WTC11 (cell line): ENCODE data around the gene EPHA6. TPM values are rescaled to one million over a fixed set of nuclear protein-coding genes. Genes with fewer than 3 reads are reported as not detected.

Source experiments
- ATAC-seq: fragments of 200-7000 bp; cut with Tn5 transposase; 2 replicates; pipeline ENCODE4 v1.10.0; 2021; ENCODE audit warnings: mild to moderate bottlenecking, moderate library complexity
- CTCF ChIA-PET: fragments of 300-600 bp; sonication (Branson Sonifier 250); formaldehyde crosslinking; loops from one replicate; lab custom pipeline; 2021; ENCODE audit warnings: antibody characterized with exemption; lab: Charles Lee
- POLR2A ChIA-PET: fragments of 350-600 bp; sonication (Branson Sonifier 250); formaldehyde crosslinking; loops from one replicate; lab custom pipeline; 2021; ENCODE audit warnings: antibody characterized with exemption; lab: Charles Lee
- DNase-seq: peaks from one replicate; pipeline ENCODE4 v3.0.0; 2021; ENCODE audit warnings: low spot score
- H3K27ac Mint-ChIP-seq: 2 replicates; pipeline ENCODE4 v1.8.0; 2021; ENCODE audit warnings: mixed read lengths
- H3K27me3 Mint-ChIP-seq: 2 replicates; pipeline ENCODE4 v1.8.0; 2021; ENCODE audit warnings: low read depth, mild to moderate bottlenecking, moderate library complexity, mixed read lengths
- H3K36me3 Mint-ChIP-seq: 2 replicates; pipeline ENCODE4 v1.8.0; 2021; ENCODE audit warnings: mixed read lengths
- H3K4me1 Mint-ChIP-seq: 2 replicates; pipeline ENCODE4 v1.8.0; 2022; ENCODE audit warnings: mixed read lengths
- H3K4me3 Mint-ChIP-seq: 2 replicates; pipeline ENCODE4 v1.8.0; 2021; ENCODE audit warnings: mild to moderate bottlenecking, moderate library complexity, mixed read lengths
- H3K9me3 Mint-ChIP-seq: 2 replicates; pipeline ENCODE4 v1.8.0; 2021; ENCODE audit warnings: mixed read lengths
- ELF4 ChIP-seq: sonication (generic); formaldehyde crosslinking; IDR thresholded peaks from 2 replicates; pipeline ENCODE4 v1.8.1; 2022; ENCODE audit warnings: low read depth, mild to moderate bottlenecking, moderate library complexity, missing genetic modification reagents
- IRF2 ChIP-seq: sonication (generic); formaldehyde crosslinking; IDR thresholded peaks from 2 replicates; pipeline ENCODE4 v1.8.0; 2022; ENCODE audit warnings: low read depth, missing genetic modification reagents, borderline replicate concordance
- MXD4 ChIP-seq: fragments of 250-450 bp; sonication (Bioruptor Pico); IDR thresholded peaks from 2 replicates; pipeline ENCODE4 v1.8.0; 2021; ENCODE audit warnings: mild to moderate bottlenecking, moderate library complexity, borderline replicate concordance
- MYBL2 ChIP-seq: sonication (generic); formaldehyde crosslinking; IDR thresholded peaks from 2 replicates; pipeline ENCODE4 v1.8.1; 2023; ENCODE audit warnings: mild to moderate bottlenecking, moderate library complexity, missing genetic modification reagents
- NFATC4 ChIP-seq: fragments of 250-450 bp; sonication (Bioruptor Pico); IDR thresholded peaks from 2 replicates; pipeline ENCODE4 v1.9.0; 2021; ENCODE audit warnings: mild to moderate bottlenecking
- SMAD4 ChIP-seq: sonication (generic); formaldehyde crosslinking; IDR thresholded peaks from 2 replicates; pipeline ENCODE4 v1.8.0; 2022; ENCODE audit warnings: mild to moderate bottlenecking, missing genetic modification reagents
- SP1 ChIP-seq: sonication (generic); formaldehyde crosslinking; conservative IDR thresholded peaks from 2 replicates; pipeline ENCODE4 v1.8.1; 2022; ENCODE audit warnings: missing genetic modification reagents
- TEAD1 ChIP-seq: sonication (generic); formaldehyde crosslinking; IDR thresholded peaks from 2 replicates; pipeline ENCODE4 v1.8.0; 2022; ENCODE audit warnings: mild to moderate bottlenecking, missing genetic modification reagents
- ZBTB21 ChIP-seq: sonication (generic); formaldehyde crosslinking; IDR thresholded peaks from 2 replicates; pipeline ENCODE4 v1.8.1; 2023; ENCODE audit warnings: mild to moderate bottlenecking, missing genetic modification reagents, borderline replicate concordance
- ZNF263 ChIP-seq: sonication (generic); formaldehyde crosslinking; IDR thresholded peaks from 2 replicates; pipeline ENCODE4 v1.8.1; 2022; ENCODE audit warnings: low read depth, mild to moderate bottlenecking, moderate library complexity, missing genetic modification reagents
- ZNF396 ChIP-seq: fragments of 250-450 bp; sonication (Bioruptor Pico); IDR thresholded peaks from 2 replicates; pipeline ENCODE4 v1.8.0; 2021; ENCODE audit warnings: mild to moderate bottlenecking, moderate library complexity, borderline replicate concordance
- ZNF416 ChIP-seq: fragments of 250-450 bp; sonication (Bioruptor Pico); IDR thresholded peaks from 2 replicates; pipeline ENCODE4 v1.9.0; 2021; ENCODE audit warnings: mild to moderate bottlenecking, inconsistent platforms
- total RNA-seq: library from RNA; stranded (reverse); gene quantifications from 3 replicates; pipeline ENCODE4 v1.2.3, GENCODE V29; 2021
- TF ChIP-seq, protein P1 (sequence below): sonication (generic); formaldehyde crosslinking; IDR thresholded peaks from 2 replicates; pipeline ENCODE4 v1.8.0; 2022; ENCODE audit warnings: mild to moderate bottlenecking, missing genetic modification reagents
- TF ChIP-seq, protein P2 (sequence below): fragments of 250-450 bp; sonication (Bioruptor Pico); conservative IDR thresholded peaks from 2 replicates; pipeline ENCODE4 v1.9.0; 2021; ENCODE audit warnings: mild to moderate bottlenecking
- TF ChIP-seq, protein P3 (sequence below): sonication (generic); formaldehyde crosslinking; IDR thresholded peaks from 2 replicates; pipeline ENCODE4 v1.8.1; 2023; ENCODE audit warnings: mild to moderate bottlenecking, missing genetic modification reagents
- TF ChIP-seq, protein P4 (sequence below): fragments of 200-600 bp; IDR thresholded peaks from 2 replicates; pipeline ENCODE4 v1.8.0; 2022; ENCODE audit warnings: antibody characterized with exemption
- TF ChIP-seq, protein P5 (sequence below): sonication (generic); formaldehyde crosslinking; conservative IDR thresholded peaks from 2 replicates; pipeline ENCODE4 v1.8.1; 2023; ENCODE audit warnings: mild to moderate bottlenecking, low read depth, missing genetic modification reagents, moderate library complexity
- TF ChIP-seq, protein P6 (sequence below): sonication (generic); formaldehyde crosslinking; IDR thresholded peaks from 2 replicates; pipeline ENCODE4 v1.8.0; 2022; ENCODE audit warnings: missing genetic modification reagents

EPHA6 gene
- total RNA-seq, 1 experiment from 2014 or later: 2.1 TPM

DNA sequence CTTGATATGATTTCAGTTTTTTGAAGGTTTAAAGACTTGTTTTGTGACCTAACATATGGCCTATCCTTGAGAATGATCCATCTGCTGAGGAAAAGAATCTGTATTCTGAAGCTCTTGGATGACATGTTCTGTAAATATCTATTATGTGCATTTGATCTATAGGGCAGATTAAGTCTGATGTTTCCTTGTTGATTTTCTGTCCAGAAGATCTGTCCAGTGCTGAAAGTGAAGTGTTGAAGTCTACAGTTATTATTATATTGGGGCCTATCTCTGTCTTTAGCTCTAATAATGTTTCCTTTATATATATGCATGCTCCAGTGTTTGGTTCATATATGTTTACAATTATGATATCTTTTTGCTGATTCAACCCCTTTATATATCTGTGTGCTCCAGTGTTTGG lies 362.8 kb downstream of the EPHA6 start:
- H3K9me3 Mint-ChIP-seq: peaks cover 64% of the 10 kb centered on the region
- no peaks in the 10 kb centered on the region for H3K4me1 Mint-ChIP-seq
- no peak for ATAC-seq
- ChIA-PET POLR2A (no interaction called here), CTCF (no interaction called here)
- no peaks in the 10 kb centered on the region for H3K27me3 Mint-ChIP-seq
- H3K4me3 Mint-ChIP-seq: no peak overlapping the region
- TF ChIP-seq, protein P1, sequence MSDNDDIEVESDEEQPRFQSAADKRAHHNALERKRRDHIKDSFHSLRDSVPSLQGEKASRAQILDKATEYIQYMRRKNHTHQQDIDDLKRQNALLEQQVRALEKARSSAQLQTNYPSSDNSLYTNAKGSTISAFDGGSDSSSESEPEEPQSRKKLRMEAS (CRISPR knock-in tag): no peak
- TF ChIP-seq SMAD4 (no peak), ZNF396 (CRISPR knock-in tag) (no peak), ELF4 (CRISPR knock-in tag) (no peak), ZNF263 (CRISPR knock-in tag) (no peak), TEAD1 (no peak), NFATC4 (CRISPR knock-in tag) (no peak), MYBL2 (CRISPR knock-in tag) (no peak), ZNF416 (CRISPR knock-in tag) (no peak)
- TF ChIP-seq, protein P2, sequence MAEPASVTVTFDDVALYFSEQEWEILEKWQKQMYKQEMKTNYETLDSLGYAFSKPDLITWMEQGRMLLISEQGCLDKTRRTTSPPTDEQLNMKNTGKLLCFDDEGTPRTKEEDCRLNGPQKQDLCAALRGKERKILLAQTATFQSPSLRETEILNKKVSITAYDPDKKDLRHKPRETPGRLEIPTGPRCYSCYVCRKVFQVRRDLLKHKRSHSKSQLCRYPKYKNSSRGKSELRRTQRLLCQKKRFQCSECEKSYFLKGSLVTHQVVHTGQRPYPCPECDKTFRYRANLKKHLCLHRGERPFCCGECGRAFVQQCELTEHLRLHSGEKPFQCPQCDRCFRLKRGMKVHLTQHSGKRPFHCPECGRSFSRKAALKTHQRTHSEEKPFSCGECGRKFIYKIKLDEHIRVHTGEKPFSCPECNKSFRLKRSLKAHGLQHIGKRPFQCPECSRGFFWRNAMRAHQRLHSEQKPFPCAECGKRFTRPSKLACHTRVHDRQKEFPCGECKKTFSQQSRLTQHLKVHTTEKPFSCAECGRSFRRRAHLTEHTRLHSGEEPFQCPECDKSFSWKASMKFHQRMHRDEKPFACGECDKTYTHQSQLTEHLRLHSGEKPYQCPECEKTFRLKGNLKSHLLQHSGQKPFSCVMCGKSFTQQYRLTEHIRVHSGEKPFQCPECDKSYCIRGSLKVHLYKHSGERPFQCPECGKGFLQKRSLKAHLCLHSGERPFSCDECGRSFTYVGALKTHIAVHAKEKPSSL: no peak
- TF ChIP-seq, protein P3, sequence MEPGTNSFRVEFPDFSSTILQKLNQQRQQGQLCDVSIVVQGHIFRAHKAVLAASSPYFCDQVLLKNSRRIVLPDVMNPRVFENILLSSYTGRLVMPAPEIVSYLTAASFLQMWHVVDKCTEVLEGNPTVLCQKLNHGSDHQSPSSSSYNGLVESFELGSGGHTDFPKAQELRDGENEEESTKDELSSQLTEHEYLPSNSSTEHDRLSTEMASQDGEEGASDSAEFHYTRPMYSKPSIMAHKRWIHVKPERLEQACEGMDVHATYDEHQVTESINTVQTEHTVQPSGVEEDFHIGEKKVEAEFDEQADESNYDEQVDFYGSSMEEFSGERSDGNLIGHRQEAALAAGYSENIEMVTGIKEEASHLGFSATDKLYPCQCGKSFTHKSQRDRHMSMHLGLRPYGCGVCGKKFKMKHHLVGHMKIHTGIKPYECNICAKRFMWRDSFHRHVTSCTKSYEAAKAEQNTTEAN (CRISPR knock-in tag): no peak
- TF ChIP-seq, protein P4, sequence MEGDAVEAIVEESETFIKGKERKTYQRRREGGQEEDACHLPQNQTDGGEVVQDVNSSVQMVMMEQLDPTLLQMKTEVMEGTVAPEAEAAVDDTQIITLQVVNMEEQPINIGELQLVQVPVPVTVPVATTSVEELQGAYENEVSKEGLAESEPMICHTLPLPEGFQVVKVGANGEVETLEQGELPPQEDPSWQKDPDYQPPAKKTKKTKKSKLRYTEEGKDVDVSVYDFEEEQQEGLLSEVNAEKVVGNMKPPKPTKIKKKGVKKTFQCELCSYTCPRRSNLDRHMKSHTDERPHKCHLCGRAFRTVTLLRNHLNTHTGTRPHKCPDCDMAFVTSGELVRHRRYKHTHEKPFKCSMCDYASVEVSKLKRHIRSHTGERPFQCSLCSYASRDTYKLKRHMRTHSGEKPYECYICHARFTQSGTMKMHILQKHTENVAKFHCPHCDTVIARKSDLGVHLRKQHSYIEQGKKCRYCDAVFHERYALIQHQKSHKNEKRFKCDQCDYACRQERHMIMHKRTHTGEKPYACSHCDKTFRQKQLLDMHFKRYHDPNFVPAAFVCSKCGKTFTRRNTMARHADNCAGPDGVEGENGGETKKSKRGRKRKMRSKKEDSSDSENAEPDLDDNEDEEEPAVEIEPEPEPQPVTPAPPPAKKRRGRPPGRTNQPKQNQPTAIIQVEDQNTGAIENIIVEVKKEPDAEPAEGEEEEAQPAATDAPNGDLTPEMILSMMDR: no peak
- no peak overlapping the region for H3K27ac Mint-ChIP-seq
- no peak for DNase-seq
- peaks cover 23% of the 10 kb centered on the region for H3K36me3 Mint-ChIP-seq

DNA sequence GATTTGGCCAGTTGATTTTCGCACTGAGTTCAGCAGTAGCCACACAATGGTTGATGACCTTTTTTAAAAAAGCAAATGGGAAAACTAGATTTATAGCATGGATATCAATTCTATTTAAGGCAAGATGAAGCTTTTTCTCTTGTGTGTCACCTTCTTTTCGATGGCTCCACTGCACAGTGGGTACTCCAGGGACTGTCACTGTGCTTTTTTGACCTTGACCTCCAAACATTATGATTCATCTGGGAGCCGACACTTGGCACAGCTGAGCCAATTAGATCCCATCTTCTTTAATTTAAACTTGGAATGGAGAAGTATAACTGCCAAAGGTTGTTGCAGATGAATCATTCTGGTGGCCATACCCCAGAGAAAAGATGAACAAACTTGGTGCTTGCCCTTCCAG lies 367.3 kb downstream of the EPHA6 start:
- Mint-ChIP-seq H3K4me3 (no peak overlapping the region), H3K4me1 (no peaks in the 10 kb centered on the region), H3K36me3 (peaks cover 23% of the 10 kb centered on the region), H3K27me3 (no peaks in the 10 kb centered on the region), H3K27ac (no peak overlapping the region), H3K9me3 (peaks cover 40% of the 10 kb centered on the region)
- no peak for DNase-seq
- CTCF ChIA-PET: no interaction called here
- POLR2A ChIA-PET: no interaction called here
- no peak for ATAC-seq
- TF ChIP-seq, protein P5, sequence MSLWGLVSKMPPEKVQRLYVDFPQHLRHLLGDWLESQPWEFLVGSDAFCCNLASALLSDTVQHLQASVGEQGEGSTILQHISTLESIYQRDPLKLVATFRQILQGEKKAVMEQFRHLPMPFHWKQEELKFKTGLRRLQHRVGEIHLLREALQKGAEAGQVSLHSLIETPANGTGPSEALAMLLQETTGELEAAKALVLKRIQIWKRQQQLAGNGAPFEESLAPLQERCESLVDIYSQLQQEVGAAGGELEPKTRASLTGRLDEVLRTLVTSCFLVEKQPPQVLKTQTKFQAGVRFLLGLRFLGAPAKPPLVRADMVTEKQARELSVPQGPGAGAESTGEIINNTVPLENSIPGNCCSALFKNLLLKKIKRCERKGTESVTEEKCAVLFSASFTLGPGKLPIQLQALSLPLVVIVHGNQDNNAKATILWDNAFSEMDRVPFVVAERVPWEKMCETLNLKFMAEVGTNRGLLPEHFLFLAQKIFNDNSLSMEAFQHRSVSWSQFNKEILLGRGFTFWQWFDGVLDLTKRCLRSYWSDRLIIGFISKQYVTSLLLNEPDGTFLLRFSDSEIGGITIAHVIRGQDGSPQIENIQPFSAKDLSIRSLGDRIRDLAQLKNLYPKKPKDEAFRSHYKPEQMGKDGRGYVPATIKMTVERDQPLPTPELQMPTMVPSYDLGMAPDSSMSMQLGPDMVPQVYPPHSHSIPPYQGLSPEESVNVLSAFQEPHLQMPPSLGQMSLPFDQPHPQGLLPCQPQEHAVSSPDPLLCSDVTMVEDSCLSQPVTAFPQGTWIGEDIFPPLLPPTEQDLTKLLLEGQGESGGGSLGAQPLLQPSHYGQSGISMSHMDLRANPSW (CRISPR knock-in tag): no peak
- TF ChIP-seq, protein P2: no peak
- TF ChIP-seq ZBTB21 (CRISPR knock-in tag): no peak
- TF ChIP-seq IRF2 (CRISPR knock-in tag): no peak
- TF ChIP-seq, protein P6, sequence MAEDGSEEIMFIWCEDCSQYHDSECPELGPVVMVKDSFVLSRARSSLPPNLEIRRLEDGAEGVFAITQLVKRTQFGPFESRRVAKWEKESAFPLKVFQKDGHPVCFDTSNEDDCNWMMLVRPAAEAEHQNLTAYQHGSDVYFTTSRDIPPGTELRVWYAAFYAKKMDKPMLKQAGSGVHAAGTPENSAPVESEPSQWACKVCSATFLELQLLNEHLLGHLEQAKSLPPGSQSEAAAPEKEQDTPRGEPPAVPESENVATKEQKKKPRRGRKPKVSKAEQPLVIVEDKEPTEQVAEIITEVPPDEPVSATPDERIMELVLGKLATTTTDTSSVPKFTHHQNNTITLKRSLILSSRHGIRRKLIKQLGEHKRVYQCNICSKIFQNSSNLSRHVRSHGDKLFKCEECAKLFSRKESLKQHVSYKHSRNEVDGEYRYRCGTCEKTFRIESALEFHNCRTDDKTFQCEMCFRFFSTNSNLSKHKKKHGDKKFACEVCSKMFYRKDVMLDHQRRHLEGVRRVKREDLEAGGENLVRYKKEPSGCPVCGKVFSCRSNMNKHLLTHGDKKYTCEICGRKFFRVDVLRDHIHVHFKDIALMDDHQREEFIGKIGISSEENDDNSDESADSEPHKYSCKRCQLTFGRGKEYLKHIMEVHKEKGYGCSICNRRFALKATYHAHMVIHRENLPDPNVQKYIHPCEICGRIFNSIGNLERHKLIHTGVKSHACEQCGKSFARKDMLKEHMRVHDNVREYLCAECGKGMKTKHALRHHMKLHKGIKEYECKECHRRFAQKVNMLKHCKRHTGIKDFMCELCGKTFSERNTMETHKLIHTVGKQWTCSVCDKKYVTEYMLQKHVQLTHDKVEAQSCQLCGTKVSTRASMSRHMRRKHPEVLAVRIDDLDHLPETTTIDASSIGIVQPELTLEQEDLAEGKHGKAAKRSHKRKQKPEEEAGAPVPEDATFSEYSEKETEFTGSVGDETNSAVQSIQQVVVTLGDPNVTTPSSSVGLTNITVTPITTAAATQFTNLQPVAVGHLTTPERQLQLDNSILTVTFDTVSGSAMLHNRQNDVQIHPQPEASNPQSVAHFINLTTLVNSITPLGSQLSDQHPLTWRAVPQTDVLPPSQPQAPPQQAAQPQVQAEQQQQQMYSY (CRISPR knock-in tag): no peak
- no peak for TF ChIP-seq MXD4 (CRISPR knock-in tag)
- no peak for TF ChIP-seq SP1 (CRISPR knock-in tag)
- no peak for TF ChIP-seq ELF4 (CRISPR knock-in tag)
- TF ChIP-seq, protein P4: no peak
- TF ChIP-seq ZNF396 (CRISPR knock-in tag): no peak
